ENCODE data around the gene CDK5RAP2. TPM values are rescaled to one million over a fixed set of nuclear protein-coding genes. Genes with fewer than 3 reads are reported as not detected.

Gene CDK5RAP2
- total RNA-seq, 1 experiment from 2014 or later: 56.4 TPM

DNA sequence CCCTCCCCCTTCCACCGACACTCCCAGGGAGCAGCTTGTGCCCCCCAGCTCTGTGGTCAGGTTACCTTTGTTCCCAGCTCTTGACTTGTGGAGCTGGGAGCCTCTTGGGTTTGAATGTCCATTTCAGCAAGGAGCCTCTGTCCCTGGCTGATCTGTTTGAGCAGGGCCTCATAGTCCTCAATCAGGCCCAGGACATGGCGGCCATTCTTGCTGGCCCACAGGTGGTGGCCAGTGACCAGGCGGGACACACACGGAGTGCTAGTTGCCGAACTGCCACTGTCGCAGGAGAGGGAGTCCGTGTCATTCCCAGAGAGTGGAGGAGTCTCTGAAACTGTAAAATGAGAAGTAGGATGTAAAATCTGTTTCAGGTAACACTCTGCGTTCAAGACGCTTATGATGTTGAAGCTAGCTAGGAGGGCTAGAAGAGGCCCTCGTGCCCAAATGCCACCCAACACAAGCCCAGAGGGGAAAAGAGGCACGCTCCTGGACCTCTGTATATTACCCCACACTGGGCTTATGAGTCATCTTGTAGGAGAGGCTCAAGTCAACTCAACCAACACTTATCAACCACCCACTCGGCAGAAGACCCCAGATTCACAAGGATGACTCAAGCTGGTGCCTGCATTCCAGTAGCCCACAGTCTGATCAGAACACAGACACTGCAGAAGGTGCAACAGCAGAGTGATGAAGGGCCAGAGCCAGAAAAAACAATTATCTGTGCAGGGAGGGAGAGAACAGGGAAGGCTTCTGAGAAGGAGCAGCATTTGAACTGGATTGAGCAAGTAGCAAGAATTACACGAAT is 177.0 kb downstream of the CDK5RAP2 start:
- Histone ChIP-seq H3K27ac (ENCODE audit: insufficient read length, low read depth, low read length) (no peak overlapping the region), H3K4me2 (ENCODE audit: insufficient read depth, insufficient read length, low read length) (no peak overlapping the region)
- DNase-seq: no peak

More for the DNA sequence above, 177.0 kb downstream of the CDK5RAP2 start:
- Histone ChIP-seq H3K23ac (ENCODE audit: insufficient read length, low read depth, low read length) (no peak overlapping the region), H4K91ac (ENCODE audit: insufficient read length, low read depth, low read length) (no peak overlapping the region), H2BK5ac (ENCODE audit: insufficient read length, low read length) (no peak overlapping the region), H3K27me3 (ENCODE audit: insufficient read depth, low read length) (no peaks in the 10 kb centered on the region), H3K79me1 (ENCODE audit: insufficient read depth, low read depth, low read length, poor library complexity, severe bottlenecking) (no peaks in the 10 kb centered on the region), H2BK20ac (ENCODE audit: low read depth, low read length, poor library complexity, severe bottlenecking) (no peak overlapping the region), H2BK12ac (ENCODE audit: insufficient read length, low read depth, low read length) (no peak overlapping the region), H2BK15ac (ENCODE audit: low read depth, low read length) (no peak overlapping the region), H3K79me2 (ENCODE audit: insufficient read depth, low read length) (no peaks in the 10 kb centered on the region), H3K9ac (ENCODE audit: extremely low read depth, insufficient read length, low read length) (no peak overlapping the region), H3K4ac (ENCODE audit: low read depth, low read length) (no peak overlapping the region), H2BK120ac (ENCODE audit: low read depth, low read length, poor library complexity, severe bottlenecking) (no peak overlapping the region), H3K18ac (ENCODE audit: insufficient read length, low read depth, low read length) (no peak overlapping the region), H4K20me1 (ENCODE audit: control insufficient read depth, insufficient read depth, insufficient read length) (no peaks in the 10 kb centered on the region), H3T11ph (ENCODE audit: low read length) (no peak overlapping the region), H3K9me3 (ENCODE audit: control insufficient read depth, low read depth, low read length) (no peaks in the 10 kb centered on the region), H2AK5ac (ENCODE audit: insufficient read length, low read length) (no peak overlapping the region), H3K14ac (ENCODE audit: insufficient read depth, low read length) (no peak overlapping the region), H2AFZ (ENCODE audit: low read length) (no peak overlapping the region), H4K8ac (replicated peaks; ENCODE audit: insufficient read length, low read depth, low read length) (no peak overlapping the region), H3K4me1 (ENCODE audit: insufficient read depth, low read length) (no peaks in the 10 kb centered on the region), H4K5ac (ENCODE audit: insufficient read length, low read depth, low read length) (no peak overlapping the region), H3K56ac (ENCODE audit: insufficient read length, low read depth, low read length) (no peak overlapping the region), H3K23me2 (ENCODE audit: insufficient read length, low read depth, low read length, poor library complexity, severe bottlenecking) (no peaks in the 10 kb centered on the region)
- no peaks in the 10 kb centered on the region for H3K27me3 Mint-ChIP-seq (ENCODE audit: low read depth)
- WGBS (ENCODE audit: extremely low coverage, insufficient read length, low lambda C conversion rate): no CpG with 5 or more reads among the region's 13 CpGs
- no peaks in the 10 kb centered on the region for H3K9me3 Mint-ChIP-seq
- peaks cover 36 to 75% (median 71%) of the 10 kb centered on the region in 3 experiments for H3K36me3 Mint-ChIP-seq (ENCODE audit: insufficient read depth in 1 of 3, low read depth in 3 of 3)
- TF ChIP-seq, protein P1, sequence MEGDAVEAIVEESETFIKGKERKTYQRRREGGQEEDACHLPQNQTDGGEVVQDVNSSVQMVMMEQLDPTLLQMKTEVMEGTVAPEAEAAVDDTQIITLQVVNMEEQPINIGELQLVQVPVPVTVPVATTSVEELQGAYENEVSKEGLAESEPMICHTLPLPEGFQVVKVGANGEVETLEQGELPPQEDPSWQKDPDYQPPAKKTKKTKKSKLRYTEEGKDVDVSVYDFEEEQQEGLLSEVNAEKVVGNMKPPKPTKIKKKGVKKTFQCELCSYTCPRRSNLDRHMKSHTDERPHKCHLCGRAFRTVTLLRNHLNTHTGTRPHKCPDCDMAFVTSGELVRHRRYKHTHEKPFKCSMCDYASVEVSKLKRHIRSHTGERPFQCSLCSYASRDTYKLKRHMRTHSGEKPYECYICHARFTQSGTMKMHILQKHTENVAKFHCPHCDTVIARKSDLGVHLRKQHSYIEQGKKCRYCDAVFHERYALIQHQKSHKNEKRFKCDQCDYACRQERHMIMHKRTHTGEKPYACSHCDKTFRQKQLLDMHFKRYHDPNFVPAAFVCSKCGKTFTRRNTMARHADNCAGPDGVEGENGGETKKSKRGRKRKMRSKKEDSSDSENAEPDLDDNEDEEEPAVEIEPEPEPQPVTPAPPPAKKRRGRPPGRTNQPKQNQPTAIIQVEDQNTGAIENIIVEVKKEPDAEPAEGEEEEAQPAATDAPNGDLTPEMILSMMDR (conservative IDR thresholded peaks at IDR 0.05): no peak
- H3K27ac Mint-ChIP-seq: peak overlapping the region; percentile 2 to 85 (median 10); a peak in 4 of 7 replicates
- no peak overlapping the region for H3K4me3 Mint-ChIP-seq
- peaks cover 3% of the 10 kb centered on the region in 2 experiments; a peak in 2 of 4 replicates for H3K4me1 Mint-ChIP-seq

All from H9 (cell line).